ENCODE data around the gene HAAO. TPM values are rescaled to one million over a fixed set of nuclear protein-coding genes. Genes with fewer than 3 reads are reported as not detected.

Gene HAAO
- total and polyA plus RNA-seq, 2 donors (not counting 3 experiments of a cell fraction or from before 2014, with no cell fraction given), result 0.82 to 1.1 TPM

DNA sequence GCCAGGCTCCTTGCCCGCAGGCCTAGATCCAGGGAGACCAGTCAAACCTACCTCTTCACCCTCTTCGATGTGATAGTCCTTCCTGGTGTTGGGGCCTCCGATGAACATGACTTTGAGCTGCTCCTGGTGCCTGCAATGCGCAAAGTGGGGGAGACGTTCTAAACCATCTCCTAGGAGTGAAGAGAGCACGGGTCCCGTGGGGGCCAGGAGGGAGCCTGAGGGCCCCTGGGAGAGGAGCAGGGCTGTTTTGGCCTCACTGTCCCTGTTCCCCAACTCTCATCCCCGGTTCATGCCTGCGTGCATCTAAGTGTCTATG is 3.9 kb downstream of the HAAO start:
- dilution Hi-C loops (cut with MboI; ENCODE audit: extremely low pct_ligation_motif_present, low sequenced_read_pairs) (no loop called here), intact Hi-C loops (cut with micrococcal nuclease) (no loop called here)
- TF ChIP-seq GATA2 (IDR thresholded peaks at IDR 0.05; ENCODE audit: insufficient read depth, insufficient read length, low read depth, low read length) (no peak), JUN (IDR thresholded peaks at IDR 0.05; ENCODE audit: borderline replicate concordance, insufficient read depth, insufficient read length, low read depth) (no peak), EZH2 (IDR thresholded peaks at IDR 0.05; ENCODE audit: borderline replicate concordance, low read depth, low read length, severe bottlenecking) (no peak), POLR2A (IDR thresholded peaks at IDR 0.05; ENCODE audit: low read depth, low read length) (no peak), FOS (IDR thresholded peaks at IDR 0.05; ENCODE audit: borderline replicate concordance, insufficient read depth, low read length) (no peak), POLR2AphosphoS5 (IDR thresholded peaks at IDR 0.05; ENCODE audit: insufficient read depth, low read depth, low read length) (no peak), CTCF (IDR thresholded peaks at IDR 0.05; ENCODE audit: extremely low read depth in 1 of 2, insufficient read depth in 1 of 2, low read depth in 1 of 2, low read length in 2 of 2) (no peak), MYC (IDR thresholded peaks at IDR 0.05; ENCODE audit: low read depth, low read length) (no peak)
- TF ChIP-seq, protein P1, sequence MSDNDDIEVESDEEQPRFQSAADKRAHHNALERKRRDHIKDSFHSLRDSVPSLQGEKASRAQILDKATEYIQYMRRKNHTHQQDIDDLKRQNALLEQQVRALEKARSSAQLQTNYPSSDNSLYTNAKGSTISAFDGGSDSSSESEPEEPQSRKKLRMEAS (IDR thresholded peaks at IDR 0.05; ENCODE audit: insufficient read depth, insufficient read length), result no peak
- DNase-seq (ENCODE audit: low read depth, low spot score), result no peak
- H3K79me2 ChIP-seq (ENCODE audit: control insufficient read depth, insufficient read depth, low read length), result no peaks in the 10 kb centered on the region
- no peak for FAIRE-seq
- H2AFZ ChIP-seq (ENCODE audit: low read depth, low read length), result no peak overlapping the region
- H3K4me1 ChIP-seq (ENCODE audit: control insufficient read depth, extremely low read depth, insufficient read depth, low read length), result peaks cover 4% of the 10 kb centered on the region
- H4K20me1 ChIP-seq (replicated peaks; ENCODE audit: control insufficient read depth, extremely low read depth, insufficient read depth, low read length), result no peaks in the 10 kb centered on the region
- ChIA-PET CTCF (no interaction called here), POLR2A (no interaction called here)
- H3K9me3 ChIP-seq (replicated peaks; ENCODE audit: control insufficient read depth, insufficient read depth, low read length), result no peaks in the 10 kb centered on the region
- peaks cover 7 to 10% of the 10 kb centered on the region in 2 experiments for H3K27me3 ChIP-seq (ENCODE audit: control insufficient read depth in 2 of 2, insufficient read depth in 2 of 2, low read length in 2 of 2)
- no peaks in the 10 kb centered on the region for H3K36me3 ChIP-seq (ENCODE audit: control insufficient read depth in 2 of 2, extremely low read depth in 1 of 2, insufficient read depth in 2 of 2, low read length in 2 of 2)
- no peak overlapping the region for H3K4me3 ChIP-seq (replicated peaks in 1 of 3; ENCODE audit: insufficient read depth in 1 of 3, low read depth in 1 of 3, low read length in 3 of 3)
- no peak overlapping the region for H3K9ac ChIP-seq (replicated peaks; ENCODE audit: extremely low read depth, insufficient read depth, low read length)
- no peak overlapping the region for H3K27ac ChIP-seq (ENCODE audit: insufficient read depth, low read depth, low read length)
- H3K4me2 ChIP-seq (ENCODE audit: insufficient read depth, low read length), result no peak overlapping the region
- H3K9me1 ChIP-seq (replicated peaks; ENCODE audit: control insufficient read depth, extremely low read depth, insufficient read depth, low read length), result no peaks in the 10 kb centered on the region
- no TSS peak for BruUV-seq (replicated peaks)
